ENCODE results near the gene TSSK6. TPM values are rescaled to one million over a fixed set of nuclear protein-coding genes. Genes with fewer than 3 reads are reported as not detected.

Gene TSSK6
- total and polyA plus RNA-seq, 10 of the 15 experiments (the other 5 are each of a cell fraction or from before 2014, with no cell fraction given): 0.06 to 3.6 (median 0.98) TPM; not detected in 2

GRCh38 chr19:19550485-19550929 is 35.2 kb upstream of the TSSK6 start (continued):
- TF ChIP-seq IRF3 (IDR thresholded peaks at IDR 0.05): no peak
- TF ChIP-seq JUNB (IDR thresholded peaks at IDR 0.05): no peak
- no peak for TF ChIP-seq FOS (IDR thresholded peaks at IDR 0.05; ENCODE audit: borderline replicate concordance, extremely low read depth, insufficient read length)
- TF ChIP-seq SMAD1 (IDR thresholded peaks at IDR 0.05; ENCODE audit: low read depth, partially characterized antibody): no peak
- no peak for TF ChIP-seq SMC3 (IDR thresholded peaks at IDR 0.05; ENCODE audit: borderline replicate concordance, low read length)
- no peak for TF ChIP-seq EP300 (IDR thresholded peaks at IDR 0.05; ENCODE audit: borderline replicate concordance in 1 of 2, control insufficient read depth in 1 of 2, low read depth in 2 of 2, low read length in 2 of 2)
- TF ChIP-seq MXI1 (IDR thresholded peaks at IDR 0.05; ENCODE audit: low read depth, low read length): no peak

GRCh38 chr19:19549804-19550464 is 34.6 kb upstream of the TSSK6 start:
- in situ Hi-C loops (cut with MboI): loop anchor here (25.0 kb wide), 4 partner anchors 862 to 1487 kb away; partner anchors contain the start of genes ZNF66 and ZNF737
- ChIA-PET SMC1A (ENCODE audit: uncharacterized antibody, unreplicated experiment) (no interaction called here), RAD21 (ENCODE audit: unreplicated experiment) (no interaction called here), CTCF (interaction anchor here (7.2 kb wide), 1 partner anchor 18 kb away, joined by 50 read pairs; no protein-coding TSS in a partner anchor), POLR2A (no interaction called here)
- TF ChIP-seq RELA (IDR thresholded peaks at IDR 0.05; ENCODE audit: borderline replicate concordance, partially characterized antibody) (no peak), RCOR1 (conservative IDR thresholded peaks at IDR 0.05; ENCODE audit: low read depth, low read length) (no peak), CHD2 (IDR thresholded peaks at IDR 0.05; ENCODE audit: borderline replicate concordance, low read depth, low read length) (no peak), ATF7 (IDR thresholded peaks at IDR 0.05; ENCODE audit: low read depth) (no peak), CUX1 (IDR thresholded peaks at IDR 0.05; ENCODE audit: insufficient replicate concordance, low read depth, low read length) (no peak), ATF2 (IDR thresholded peaks at IDR 0.05; ENCODE audit: low read length) (no peak), MEF2B (IDR thresholded peaks at IDR 0.05; ENCODE audit: partially characterized antibody, poor library complexity, severe bottlenecking) (no peak)
- BruUV-seq (replicated peaks): no TSS peak
- Histone ChIP-seq H3K27ac (ENCODE audit: control insufficient read depth, insufficient read depth) (no peak overlapping the region), H3K4me3 (no peak overlapping the region), H3K36me3 (ENCODE audit: control insufficient read depth in 2 of 2, insufficient read depth in 2 of 2, low read length in 1 of 2) (no peaks in the 10 kb centered on the region), H3K9me3 (replicated peaks; ENCODE audit: control insufficient read depth, insufficient read depth, low read length) (no peaks in the 10 kb centered on the region), H3K4me2 (ENCODE audit: control insufficient read depth, insufficient read depth) (no peak overlapping the region), H4K20me1 (ENCODE audit: control insufficient read depth, insufficient read depth) (no peaks in the 10 kb centered on the region), H3K9ac (ENCODE audit: control insufficient read depth, insufficient read depth, low read length) (no peak overlapping the region), H3K79me2 (ENCODE audit: control insufficient read depth, insufficient read depth, low read length) (no peaks in the 10 kb centered on the region), H2AFZ (ENCODE audit: control insufficient read depth, low read depth, low read length) (no peak overlapping the region), H3K4me1 (ENCODE audit: control insufficient read depth, insufficient read depth, low read length) (no peaks in the 10 kb centered on the region), H3K27me3 (replicated peaks in 1 of 2; ENCODE audit: control insufficient read depth in 2 of 2, insufficient read depth in 2 of 2, low read length in 1 of 2) (no peaks in the 10 kb centered on the region)
- intact Hi-C loops (cut with micrococcal nuclease; ENCODE audit: unreplicated experiment): no loop called here
- WGBS (ENCODE audit: insufficient coverage, insufficient replicate concordance, low lambda C conversion rate, missing lambda C conversion rate): 52% methylated on average over 23 of the region's 23 CpGs
- FAIRE-seq (no peak), DNase-seq (ENCODE audit: low read depth, low spot score) (no peak), ATAC-seq (no peak)

Data from GM12878 (cell line).